Measurements from ENCODE around the gene NIP7.

NIP7 gene

GRCh38 chr16:69373019-69373418, 33.4 kb downstream of the NIP7 start:
- no peak overlapping the region for H3K4me3 ChIP-seq (ENCODE audit: low read depth, low read length)
- no peak for TF ChIP-seq CTCF (IDR thresholded peaks at IDR 0.05; ENCODE audit: insufficient read depth, low read depth, low read length, missing control alignments)
- no peak for DNase-seq (ENCODE audit: low read depth)

GRCh38 chr16:69376393-69377059, 37.0 kb downstream of the NIP7 start:
- no peak for DNase-seq (ENCODE audit: low read depth)
- no peak overlapping the region for H3K4me3 ChIP-seq (ENCODE audit: low read depth, low read length)
- no peak for TF ChIP-seq CTCF (IDR thresholded peaks at IDR 0.05; ENCODE audit: insufficient read depth, low read depth, low read length, missing control alignments)

- no peak overlapping the region for H3K4me3 ChIP-seq (ENCODE audit: low read depth, low read length)
- no peak for DNase-seq (ENCODE audit: low read depth)
- no peak for TF ChIP-seq CTCF (IDR thresholded peaks at IDR 0.05; ENCODE audit: insufficient read depth, low read depth, low read length, missing control alignments)
These were observed 38.5 kb downstream of the NIP7 start for GRCh38 chr16:69378036-69378435.

GRCh38 chr16:69378760-69379159, 39.2 kb downstream of the NIP7 start:
- DNase-seq (ENCODE audit: low read depth), result no peak
- H3K4me3 ChIP-seq (ENCODE audit: low read depth, low read length), result no peak overlapping the region
- TF ChIP-seq CTCF (IDR thresholded peaks at IDR 0.05; ENCODE audit: insufficient read depth, low read depth, low read length, missing control alignments), result no peak

- TF ChIP-seq CTCF (IDR thresholded peaks at IDR 0.05; ENCODE audit: insufficient read depth, low read depth, low read length, missing control alignments), result no peak
- DNase-seq (ENCODE audit: low read depth), result no peak
- H3K4me3 ChIP-seq (ENCODE audit: low read depth, low read length), result no peak overlapping the region
These were observed 41.7 kb downstream of the NIP7 start for GRCh38 chr16:69381231-69381630.

GRCh38 chr16:69382421-69382820, 42.8 kb downstream of the NIP7 start:
- TF ChIP-seq CTCF (IDR thresholded peaks at IDR 0.05; ENCODE audit: insufficient read depth, low read depth, low read length, missing control alignments), result no peak
- H3K4me3 ChIP-seq (ENCODE audit: low read depth, low read length), result no peak overlapping the region
- DNase-seq (ENCODE audit: low read depth), result peak; percentile 24

GRCh38 chr16:69384974-69385373, 45.4 kb downstream of the NIP7 start:
- peak overlapping the region; percentile 73 for H3K4me3 ChIP-seq (ENCODE audit: low read depth, low read length)
- DNase-seq (ENCODE audit: low read depth), result no peak
- no peak for TF ChIP-seq CTCF (IDR thresholded peaks at IDR 0.05; ENCODE audit: insufficient read depth, low read depth, low read length, missing control alignments)
